ENCODE results near the gene CBLN4.

DNA sequence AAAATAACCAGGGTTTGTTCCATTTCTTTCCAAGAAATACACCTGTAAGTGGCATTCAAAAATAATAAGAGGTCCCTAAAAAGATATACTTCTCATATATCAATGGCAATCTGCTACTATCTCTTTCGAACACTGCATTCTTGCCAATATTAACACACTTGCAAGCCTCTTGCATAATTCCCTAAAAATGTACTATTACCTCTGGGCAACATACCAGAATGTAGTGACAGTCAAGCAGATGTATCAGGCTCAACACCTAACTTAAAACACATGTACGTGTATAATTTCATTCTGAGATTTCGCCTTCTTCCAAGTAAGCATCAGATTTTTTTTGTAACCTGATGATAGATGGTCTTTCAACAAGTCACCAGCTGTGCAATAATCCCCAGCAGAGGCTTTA lies 3.4 kb downstream of the CBLN4 start:
- TF ChIP-seq, protein P1, sequence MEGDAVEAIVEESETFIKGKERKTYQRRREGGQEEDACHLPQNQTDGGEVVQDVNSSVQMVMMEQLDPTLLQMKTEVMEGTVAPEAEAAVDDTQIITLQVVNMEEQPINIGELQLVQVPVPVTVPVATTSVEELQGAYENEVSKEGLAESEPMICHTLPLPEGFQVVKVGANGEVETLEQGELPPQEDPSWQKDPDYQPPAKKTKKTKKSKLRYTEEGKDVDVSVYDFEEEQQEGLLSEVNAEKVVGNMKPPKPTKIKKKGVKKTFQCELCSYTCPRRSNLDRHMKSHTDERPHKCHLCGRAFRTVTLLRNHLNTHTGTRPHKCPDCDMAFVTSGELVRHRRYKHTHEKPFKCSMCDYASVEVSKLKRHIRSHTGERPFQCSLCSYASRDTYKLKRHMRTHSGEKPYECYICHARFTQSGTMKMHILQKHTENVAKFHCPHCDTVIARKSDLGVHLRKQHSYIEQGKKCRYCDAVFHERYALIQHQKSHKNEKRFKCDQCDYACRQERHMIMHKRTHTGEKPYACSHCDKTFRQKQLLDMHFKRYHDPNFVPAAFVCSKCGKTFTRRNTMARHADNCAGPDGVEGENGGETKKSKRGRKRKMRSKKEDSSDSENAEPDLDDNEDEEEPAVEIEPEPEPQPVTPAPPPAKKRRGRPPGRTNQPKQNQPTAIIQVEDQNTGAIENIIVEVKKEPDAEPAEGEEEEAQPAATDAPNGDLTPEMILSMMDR (IDR thresholded peaks at IDR 0.05), result no peak
- no peak for TF ChIP-seq POLR2A (IDR thresholded peaks at IDR 0.05)
